Natural killer cell treated with Interleukin-12 subunit alpha and Interleukin-12 subunit beta and Interleukin-15 and Interleukin-18, amount 100 ng/mL, for 72 hours (primary cell): ENCODE results near the gene CFAP77. TPM values are rescaled to one million over a fixed set of nuclear protein-coding genes. Genes with fewer than 3 reads are reported as not detected.

Experiments
- ATAC-seq, 2 donors: fragments of 150-1000 bp; cut with Tn5 transposase in 1 of 2; sonication (Bioruptor Pico), chemical (Tn5 transposase) in 1 of 2; 2 replicates each; pipeline ENCODE4 v1.10.0; 2021
- DNase-seq: peaks from one replicate; pipeline ENCODE4 v3.0.0; 2022; ENCODE audit warnings: low spot score
- H3K27ac Mint-ChIP-seq, 2 donors: 1 replicate in 1 of 2; 2 replicates in 1 of 2; pipeline ENCODE4 v1.8.0; 2022; ENCODE audit warnings: mixed read lengths in 2 of 2, mild to moderate bottlenecking in 1 of 2, moderate library complexity in 1 of 2
- H3K27me3 Mint-ChIP-seq, 2 donors: 1 replicate in 1 of 2; 2 replicates in 1 of 2; pipeline ENCODE4 v1.8.0; 2022; ENCODE audit warnings: mixed read lengths in 2 of 2
- H3K36me3 Mint-ChIP-seq: one replicate; pipeline ENCODE4 v1.8.0; 2022; ENCODE audit warnings: mixed read lengths
- H3K4me1 Mint-ChIP-seq, 2 donors: 1 replicate in 1 of 2; 2 replicates in 1 of 2; pipeline ENCODE4 v1.8.0; 2022; ENCODE audit warnings: low read depth in 2 of 2, mixed read lengths in 2 of 2, mild to moderate bottlenecking in 1 of 2
- H3K4me3 Mint-ChIP-seq: one replicate; pipeline ENCODE4 v1.8.0; 2022; ENCODE audit warnings: mixed read lengths
- H3K9me3 Mint-ChIP-seq: 2 replicates; pipeline ENCODE4 v1.8.0; 2022; ENCODE audit warnings: mixed read lengths
- total RNA-seq, 2 donors: library from RNA; stranded (reverse); gene quantifications; one replicate each; pipeline ENCODE4 v1.2.3, GENCODE V29; 2022

The CFAP77 gene
- total RNA-seq, 2 donors from 2014 or later = not detected

- Mint-ChIP-seq H3K27me3 (peaks cover 7 to 27% of the 10 kb centered on the region in 2 donors), H3K36me3 (no peaks in the 10 kb centered on the region), H3K9me3 (peaks cover 3% of the 10 kb centered on the region), H3K27ac (no peak overlapping the region), H3K4me3 (no peak overlapping the region), H3K4me1 (no peaks in the 10 kb centered on the region)
- DNase-seq = no peak
- ATAC-seq = no peak
Measured at GRCh38 chr9:132497731-132498130, 87.7 kb downstream of the CFAP77 start.

- Mint-ChIP-seq H3K9me3 (peaks cover 3% of the 10 kb centered on the region), H3K4me3 (no peak overlapping the region), H3K27me3 (peaks cover 7 to 21% of the 10 kb centered on the region in 2 donors), H3K4me1 (no peaks in the 10 kb centered on the region), H3K36me3 (no peaks in the 10 kb centered on the region), H3K27ac (no peak overlapping the region)
- ATAC-seq (no peak), DNase-seq (no peak)
Measured at GRCh38 chr9:132498531-132499210, 88.7 kb downstream of the CFAP77 start.

- ATAC-seq = no peak
- Mint-ChIP-seq H3K4me1 (no peaks in the 10 kb centered on the region), H3K36me3 (no peaks in the 10 kb centered on the region), H3K9me3 (peaks cover 3% of the 10 kb centered on the region), H3K27ac (no peak overlapping the region), H3K4me3 (no peak overlapping the region), H3K27me3 (peaks cover 7 to 19% of the 10 kb centered on the region in 2 donors)
- no peak for DNase-seq
Measured at GRCh38 chr9:132499251-132499650, 89.2 kb downstream of the CFAP77 start.

- Mint-ChIP-seq H3K9me3 (no peaks in the 10 kb centered on the region), H3K27me3 (peaks cover 7 to 15% of the 10 kb centered on the region in 2 donors), H3K36me3 (no peaks in the 10 kb centered on the region), H3K4me3 (no peak overlapping the region), H3K4me1 (no peaks in the 10 kb centered on the region), H3K27ac (no peak overlapping the region)
- ATAC-seq = no peak
- no peak for DNase-seq
Measured at GRCh38 chr9:132500193-132500592, 90.2 kb downstream of the CFAP77 start.

- H3K4me3 Mint-ChIP-seq = no peak overlapping the region
- H3K9me3 Mint-ChIP-seq = no peaks in the 10 kb centered on the region
- DNase-seq (no peak), ATAC-seq (no peak)
- H3K27me3 Mint-ChIP-seq = peaks cover 0 to 2% of the 10 kb centered on the region in 2 donors
- H3K36me3 Mint-ChIP-seq = no peaks in the 10 kb centered on the region
- H3K27ac Mint-ChIP-seq = no peak overlapping the region
- H3K4me1 Mint-ChIP-seq = peaks cover 9 to 10% of the 10 kb centered on the region in 2 donors
Measured at GRCh38 chr9:132502480-132502879, 92.5 kb downstream of the CFAP77 start.

GRCh38 chr9:132503116-132503515 lies 93.1 kb downstream of the CFAP77 start:
- Mint-ChIP-seq H3K4me1 (peaks cover 15 to 17% of the 10 kb centered on the region in 2 donors), H3K27me3 (peaks cover 0 to 5% of the 10 kb centered on the region in 2 donors), H3K9me3 (no peaks in the 10 kb centered on the region), H3K27ac (no peak overlapping the region), H3K4me3 (no peak overlapping the region), H3K36me3 (no peaks in the 10 kb centered on the region)
- ATAC-seq = no peak
- DNase-seq = no peak

GRCh38 chr9:132504488-132504887 lies 94.5 kb downstream of the CFAP77 start:
- no peaks in the 10 kb centered on the region for H3K9me3 Mint-ChIP-seq
- peaks cover 0 to 5% of the 10 kb centered on the region in 2 donors for H3K27me3 Mint-ChIP-seq
- peaks cover 17% of the 10 kb centered on the region in 2 donors for H3K4me1 Mint-ChIP-seq
- no peak overlapping the region for H3K27ac Mint-ChIP-seq
- no peaks in the 10 kb centered on the region for H3K36me3 Mint-ChIP-seq
- ATAC-seq (no peak), DNase-seq (no peak)
- H3K4me3 Mint-ChIP-seq = no peak overlapping the region

- Mint-ChIP-seq H3K9me3 (no peaks in the 10 kb centered on the region), H3K36me3 (no peaks in the 10 kb centered on the region), H3K4me1 (peaks cover 17% of the 10 kb centered on the region in 2 donors), H3K27me3 (peaks cover 0 to 7% of the 10 kb centered on the region in 2 donors), H3K27ac (no peak overlapping the region), H3K4me3 (peak overlapping the region; percentile 11)
- no peak for DNase-seq
- ATAC-seq = no peak
Measured at GRCh38 chr9:132505991-132506655, 96.1 kb downstream of the CFAP77 start.

GRCh38 chr9:132506977-132507669 lies 97.1 kb downstream of the CFAP77 start:
- no peak overlapping the region for H3K27ac Mint-ChIP-seq
- no peak for ATAC-seq
- no peaks in the 10 kb centered on the region for H3K9me3 Mint-ChIP-seq
- H3K36me3 Mint-ChIP-seq = no peaks in the 10 kb centered on the region
- peaks cover 17% of the 10 kb centered on the region in 2 donors for H3K4me1 Mint-ChIP-seq
- H3K4me3 Mint-ChIP-seq = no peak overlapping the region
- H3K27me3 Mint-ChIP-seq = peaks cover 0 to 7% of the 10 kb centered on the region in 2 donors
- DNase-seq = no peak

GRCh38 chr9:132507670-132508469 lies 97.9 kb downstream of the CFAP77 start:
- DNase-seq (no peak), ATAC-seq (peak; percentile 68 to 69)
- Mint-ChIP-seq H3K27me3 (peaks cover 0 to 7% of the 10 kb centered on the region in 2 donors), H3K36me3 (no peaks in the 10 kb centered on the region), H3K27ac (no peak overlapping the region), H3K9me3 (no peaks in the 10 kb centered on the region), H3K4me1 (peaks cover 17% of the 10 kb centered on the region in 2 donors), H3K4me3 (no peak overlapping the region)

- Mint-ChIP-seq H3K36me3 (no peaks in the 10 kb centered on the region), H3K9me3 (no peaks in the 10 kb centered on the region), H3K4me1 (peaks cover 17% of the 10 kb centered on the region in 2 donors), H3K27me3 (peaks cover 6 to 16% of the 10 kb centered on the region in 2 donors), H3K4me3 (no peak overlapping the region), H3K27ac (no peak overlapping the region)
- ATAC-seq (no peak), DNase-seq (no peak)
Measured at GRCh38 chr9:132509928-132510874, 100.2 kb downstream of the CFAP77 start.

GRCh38 chr9:132511191-132511999 lies 101.4 kb downstream of the CFAP77 start:
- Mint-ChIP-seq H3K27me3 (peaks cover 6 to 21% of the 10 kb centered on the region in 2 donors), H3K4me1 (peaks cover 17% of the 10 kb centered on the region in 2 donors), H3K27ac (no peak overlapping the region), H3K9me3 (no peaks in the 10 kb centered on the region), H3K36me3 (no peaks in the 10 kb centered on the region), H3K4me3 (no peak overlapping the region)
- no peak for DNase-seq
- no peak for ATAC-seq
